OCI-LY3 (cell line): ENCODE measurements around the gene CALD1.
A peak's percentile ranks its signal among the peaks of the same experiment; 100 is the strongest.

ENCODE experiments used
- H2AFZ ChIP-seq: fragments of 200-600, 300-600 bp; shearing (Covaris generic); 2 replicates; pipeline ENCODE4 v1.6.0; 2014; ENCODE audit warnings: antibody characterized with exemption, low read depth, low read length
- H3K27ac ChIP-seq: fragments of 200-600, 300-600 bp; sonication (generic); 2 replicates; pipeline ENCODE4 v1.5.1; 2014; ENCODE audit warnings: mild to moderate bottlenecking, low read length, moderate library complexity, mixed read lengths
- H3K27me3 ChIP-seq: fragments of 200-600, 300-600 bp; sonication (generic); 2 replicates; pipeline ENCODE4 v1.6.1; 2014; ENCODE audit warnings: low read depth, low read length, mixed read lengths
- H3K36me3 ChIP-seq: fragments of 200-600, 300-600 bp; sonication (generic); replicated peaks from 2 replicates; pipeline ENCODE3; 2014; ENCODE audit warnings: low read depth, low read length, mixed read lengths
- H3K4me1 ChIP-seq: fragments of 300-600, 200-600 bp; sonication (generic); 2 replicates; pipeline ENCODE4 v1.6.1; 2014; ENCODE audit warnings: low read length, mixed read lengths
- H3K4me2 ChIP-seq: fragments of 200-600, 300-600 bp; sonication (generic); 2 replicates; pipeline ENCODE4 v1.6.1; 2014; ENCODE audit warnings: low read length, mixed read lengths
- H3K4me3 ChIP-seq: fragments of 300-600, 200-600 bp; sonication (generic); 2 replicates; pipeline ENCODE4 v1.5.1; 2014; ENCODE audit warnings: antibody characterized with exemption, mild to moderate bottlenecking, low read length, moderate library complexity
- H3K79me2 ChIP-seq: fragments of 300-600, 200-600 bp; shearing (Covaris generic); 2 replicates; pipeline ENCODE4 v1.6.1; 2014; ENCODE audit warnings: mild to moderate bottlenecking, low read length, mixed read lengths
- H3K9ac ChIP-seq: fragments of 300-600, 200-600 bp; shearing (Covaris generic); 2 replicates; pipeline ENCODE4 v1.6.0; 2014; ENCODE audit warnings: mild to moderate bottlenecking, low read length, moderate library complexity
- H3K9me3 ChIP-seq: fragments of 200-600, 300-600 bp; shearing (Covaris generic); 2 replicates; pipeline ENCODE4 v1.6.1; 2014; ENCODE audit warnings: low read length, mixed read lengths; ENCODE audit not compliant: insufficient read depth
- H4K20me1 ChIP-seq: fragments of 200-600, 300-600 bp; sonication (generic); 2 replicates; pipeline ENCODE4 v1.6.1; 2016; ENCODE audit warnings: low read length, mixed read lengths; ENCODE audit not compliant: insufficient read depth
- EZH2phosphoT487 ChIP-seq: fragments of 200-600 bp; shearing (Covaris generic); IDR thresholded peaks from 2 replicates; pipeline ENCODE4 v1.6.1; 2018; ENCODE audit warnings: antibody characterized with exemption, mixed run types, low read depth
- TF ChIP-seq, protein P1 (sequence below): fragments of 200-600, 300-600 bp; sonication (generic); IDR thresholded peaks from 2 replicates; pipeline ENCODE4 v1.5.1; 2014; ENCODE audit warnings: antibody characterized with exemption, low read length, low read depth

Gene CALD1

GRCh38 chr7:134916171-134916883 is 136.9 kb downstream of the CALD1 start:
- no peaks in the 10 kb centered on the region for H3K36me3 ChIP-seq
- no peak overlapping the region for H3K4me3 ChIP-seq
- no peaks in the 10 kb centered on the region; the same call in 1 of the 2 replicates for H3K27me3 ChIP-seq
- H3K27ac ChIP-seq = no peak overlapping the region
- H3K4me2 ChIP-seq = no peak overlapping the region
- H3K9me3 ChIP-seq = no peaks in the 10 kb centered on the region
- H4K20me1 ChIP-seq = no peaks in the 10 kb centered on the region
- no peaks in the 10 kb centered on the region for H3K79me2 ChIP-seq
- no peak overlapping the region for H2AFZ ChIP-seq
- peaks cover 16% of the 10 kb centered on the region for H3K4me1 ChIP-seq
- TF ChIP-seq, protein P1, sequence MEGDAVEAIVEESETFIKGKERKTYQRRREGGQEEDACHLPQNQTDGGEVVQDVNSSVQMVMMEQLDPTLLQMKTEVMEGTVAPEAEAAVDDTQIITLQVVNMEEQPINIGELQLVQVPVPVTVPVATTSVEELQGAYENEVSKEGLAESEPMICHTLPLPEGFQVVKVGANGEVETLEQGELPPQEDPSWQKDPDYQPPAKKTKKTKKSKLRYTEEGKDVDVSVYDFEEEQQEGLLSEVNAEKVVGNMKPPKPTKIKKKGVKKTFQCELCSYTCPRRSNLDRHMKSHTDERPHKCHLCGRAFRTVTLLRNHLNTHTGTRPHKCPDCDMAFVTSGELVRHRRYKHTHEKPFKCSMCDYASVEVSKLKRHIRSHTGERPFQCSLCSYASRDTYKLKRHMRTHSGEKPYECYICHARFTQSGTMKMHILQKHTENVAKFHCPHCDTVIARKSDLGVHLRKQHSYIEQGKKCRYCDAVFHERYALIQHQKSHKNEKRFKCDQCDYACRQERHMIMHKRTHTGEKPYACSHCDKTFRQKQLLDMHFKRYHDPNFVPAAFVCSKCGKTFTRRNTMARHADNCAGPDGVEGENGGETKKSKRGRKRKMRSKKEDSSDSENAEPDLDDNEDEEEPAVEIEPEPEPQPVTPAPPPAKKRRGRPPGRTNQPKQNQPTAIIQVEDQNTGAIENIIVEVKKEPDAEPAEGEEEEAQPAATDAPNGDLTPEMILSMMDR = no peak
- H3K9ac ChIP-seq = no peak overlapping the region

GRCh38 chr7:134919240-134919641 is 139.8 kb downstream of the CALD1 start:
- no peaks in the 10 kb centered on the region; the same call in 1 of the 2 replicates for H3K27me3 ChIP-seq
- no peak overlapping the region for H2AFZ ChIP-seq
- H3K9me3 ChIP-seq = no peaks in the 10 kb centered on the region
- TF ChIP-seq, protein P1 = no peak
- TF ChIP-seq EZH2phosphoT487 = no peak
- H3K27ac ChIP-seq = no peak overlapping the region
- no peaks in the 10 kb centered on the region for H4K20me1 ChIP-seq
- H3K9ac ChIP-seq = no peak overlapping the region
- no peaks in the 10 kb centered on the region for H3K79me2 ChIP-seq
- H3K36me3 ChIP-seq = no peaks in the 10 kb centered on the region
- H3K4me3 ChIP-seq = no peak overlapping the region
- H3K4me1 ChIP-seq = peaks cover 16% of the 10 kb centered on the region
- no peak overlapping the region for H3K4me2 ChIP-seq

DNA sequence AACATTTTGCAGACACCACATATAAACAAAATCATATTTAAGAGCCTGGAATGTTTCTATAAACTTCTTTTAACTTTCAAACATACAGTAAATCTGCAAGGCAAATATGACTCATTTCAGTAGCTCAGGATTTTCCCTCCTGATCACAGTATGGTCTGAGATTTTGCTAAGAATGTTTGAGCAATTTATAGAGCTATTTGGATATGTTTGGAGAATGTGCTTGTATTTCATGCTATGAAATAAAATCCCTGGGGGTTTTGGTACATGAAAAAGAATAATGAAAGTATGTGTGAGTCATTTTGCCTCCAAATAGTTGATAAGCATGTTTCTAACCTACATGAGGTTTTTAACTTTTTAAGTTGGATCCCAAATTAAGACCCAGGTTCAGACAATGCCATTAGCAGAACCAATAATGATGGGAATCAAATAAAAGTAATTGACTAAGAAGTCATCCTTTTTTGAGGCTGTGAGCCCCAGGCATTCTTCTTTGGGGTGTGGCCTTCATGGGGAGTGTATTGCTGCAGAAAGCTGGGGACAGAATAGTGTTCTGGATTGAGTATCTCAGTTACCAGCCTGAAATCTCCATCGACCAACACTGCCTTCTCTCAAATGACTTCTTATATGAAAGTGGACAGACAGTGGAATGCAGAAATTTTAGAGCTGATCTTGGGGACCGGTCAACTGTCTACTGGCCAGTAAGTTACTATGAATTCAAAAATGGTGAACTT is 140.8 kb downstream of the CALD1 start:
- TF ChIP-seq, protein P1 = no peak
- no peak for TF ChIP-seq EZH2phosphoT487
- Histone ChIP-seq H3K9ac (no peak overlapping the region), H2AFZ (no peak overlapping the region), H3K36me3 (no peaks in the 10 kb centered on the region), H3K27ac (no peak overlapping the region), H3K9me3 (no peaks in the 10 kb centered on the region), H3K27me3 (no peaks in the 10 kb centered on the region; the same call in 1 of the 2 replicates), H4K20me1 (no peaks in the 10 kb centered on the region), H3K79me2 (no peaks in the 10 kb centered on the region), H3K4me2 (peak overlapping the region; percentile 23), H3K4me3 (no peak overlapping the region), H3K4me1 (peaks cover 16% of the 10 kb centered on the region)
